Measurements from ENCODE around the gene LARGE1. TPM values are rescaled to one million over a fixed set of nuclear protein-coding genes. Genes with fewer than 3 reads are reported as not detected.
"Not testable (repeated sequence)": the region's sequence is repeated elsewhere in the genome, so short reads cannot be mapped to it uniquely, and the experiment has no call there.

Gene LARGE1
- total and polyA plus RNA-seq, 2 of the 8 experiments (the other 6 are each of a cell fraction or from before 2014, with no cell fraction given) = 43.7 to 83.0 TPM

DNA sequence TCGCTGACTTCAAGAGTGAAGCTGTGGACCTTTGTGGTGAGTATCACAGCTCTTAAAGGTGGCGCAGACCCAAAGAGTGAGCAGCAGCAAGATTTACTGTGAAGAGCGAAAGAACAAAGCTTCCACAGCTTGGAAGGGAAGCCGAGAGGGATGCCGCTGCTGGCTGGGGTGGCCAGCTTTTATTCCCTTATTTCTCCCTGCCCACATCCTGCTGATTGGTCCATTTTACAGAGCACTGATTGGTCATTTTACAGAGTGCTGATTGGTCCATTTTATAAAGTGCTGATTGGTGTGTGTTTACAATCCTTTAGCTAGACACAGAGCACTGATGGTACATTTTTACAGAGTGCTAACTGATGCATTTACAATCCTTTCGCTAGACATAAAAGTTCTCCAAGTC, 353.8 kb downstream of the LARGE1 start:
- H3K4me3 ChIP-seq (ENCODE audit: extremely low read depth in 1 of 4, insufficient read depth in 2 of 4, low read depth in 3 of 4, low read length in 4 of 4); H2BK15ac ChIP-seq (ENCODE audit: low read length); FAIRE-seq; H3K56ac ChIP-seq (replicated peaks; ENCODE audit: insufficient read length, low read depth, low read length); H2AK5ac ChIP-seq (ENCODE audit: low read depth, low read length); H3K27me3 ChIP-seq (replicated peaks in 1 of 4; ENCODE audit: control insufficient read depth in 3 of 4, extremely low read depth in 1 of 4, insufficient read depth in 3 of 4, low read length in 3 of 4); H3K9ac ChIP-seq (replicated peaks in 1 of 4; ENCODE audit: extremely low read depth in 1 of 4, low read depth in 3 of 4, low read length in 3 of 4); H3K79me1 ChIP-seq (ENCODE audit: low read depth, low read length); H3K14ac ChIP-seq (ENCODE audit: insufficient read length); H3K79me2 ChIP-seq (ENCODE audit: control insufficient read depth in 1 of 2, insufficient read depth in 2 of 2, low read length in 2 of 2); DNase-seq (ENCODE audit: low read depth in 1 of 2, low spot score in 2 of 2); H2AFZ ChIP-seq (ENCODE audit: low read length); H4K5ac ChIP-seq (ENCODE audit: insufficient read length, low read depth, low read length); H3K36me3 ChIP-seq (ENCODE audit: control insufficient read depth in 2 of 4, insufficient read depth in 4 of 4, low read length in 3 of 4); H3K27ac ChIP-seq (ENCODE audit: low read depth, low read length); H2BK20ac ChIP-seq (ENCODE audit: low read length); H2BK120ac ChIP-seq (replicated peaks; ENCODE audit: low read depth, low read length); H4K91ac ChIP-seq (replicated peaks; ENCODE audit: insufficient read length, low read length); H4K8ac ChIP-seq (ENCODE audit: extremely low read depth, insufficient read depth, low read length); H3K23me2 ChIP-seq (ENCODE audit: low read depth, low read length); H3K23ac ChIP-seq (ENCODE audit: insufficient read length); H3K18ac ChIP-seq (ENCODE audit: extremely low read depth, low read length); H4K20me1 ChIP-seq (replicated peaks in 1 of 2; ENCODE audit: control insufficient read depth in 1 of 2, insufficient read depth in 2 of 2, low read length in 2 of 2); H3K9me3 ChIP-seq (ENCODE audit: insufficient read depth in 2 of 2, low read depth in 1 of 2, low read length in 1 of 2); H2BK12ac ChIP-seq (ENCODE audit: low read depth, low read length); H3K4ac ChIP-seq (replicated peaks; ENCODE audit: insufficient read length, low read depth, low read length); H3K4me2 ChIP-seq (ENCODE audit: insufficient read depth in 1 of 2, low read depth in 2 of 2, low read length in 2 of 2); H2BK5ac ChIP-seq (ENCODE audit: low read depth, low read length): not testable (repeated sequence)
- ChIA-PET POLR2A (ENCODE audit: partially characterized antibody) (interaction anchor here (0.7 kb wide), 1 partner anchor 44 kb away, joined by 3 read pairs; no protein-coding TSS in a partner anchor), CTCF (ENCODE audit: partially characterized antibody) (interaction anchor here (1.2 to 1.5 kb wide), 2 partner anchors 14 to 45 kb away, joined by 3 to 5 read pairs; no protein-coding TSS in a partner anchor)
- 95% methylated on average over 6 of the region's 6 CpGs; no CpG with 5 or more reads in 1 of the 2 experiments for WGBS, 2 experiments (ENCODE audit: extremely low coverage in 1 of 2, insufficient coverage in 1 of 2, insufficient read length in 1 of 2, insufficient replicate concordance in 2 of 2, low coverage in 1 of 2, low lambda C conversion rate in 2 of 2, missing lambda C conversion rate in 1 of 2)
- peaks cover 7 to 19% (median 12%) of the 10 kb centered on the region in 4 experiments for H3K4me1 ChIP-seq (replicated peaks in 1 of 4; ENCODE audit: control insufficient read depth in 3 of 4, insufficient read depth in 4 of 4, low read length in 3 of 4)
